NB4 (cell line): ENCODE results near the gene KCNAB1.

Source experiments
- TF ChIP-seq, protein P1 (sequence below): IDR thresholded peaks from one replicate; pipeline ENCODE4 v1.5.1; 2012; ENCODE audit warnings: low read depth, low read length
- TF ChIP-seq, protein P2 (sequence below): IDR thresholded peaks from 2 replicates; pipeline ENCODE4 v1.6.1; 2011; ENCODE audit warnings: low read depth, low read length

DNA sequence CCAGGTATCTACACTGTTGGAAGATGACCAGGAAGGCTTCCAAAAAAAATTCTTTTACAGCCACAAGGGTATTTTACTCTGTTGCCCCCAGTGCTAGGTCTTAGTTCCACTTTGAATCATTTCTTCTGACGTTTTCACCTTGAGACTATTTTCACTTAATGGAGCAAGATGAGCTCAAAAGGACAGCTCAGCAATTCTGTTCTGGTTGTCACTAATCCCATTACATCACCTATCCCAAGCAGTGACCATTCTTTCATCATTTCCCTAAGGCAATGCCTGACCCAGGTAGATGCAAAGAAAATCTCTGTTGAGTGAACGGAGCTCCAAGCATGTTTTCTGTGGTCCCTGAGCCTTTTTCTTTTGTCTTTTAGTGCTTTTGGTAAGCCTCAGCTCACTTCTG, 210.0 kb downstream of the KCNAB1 start:
- TF ChIP-seq, protein P1, sequence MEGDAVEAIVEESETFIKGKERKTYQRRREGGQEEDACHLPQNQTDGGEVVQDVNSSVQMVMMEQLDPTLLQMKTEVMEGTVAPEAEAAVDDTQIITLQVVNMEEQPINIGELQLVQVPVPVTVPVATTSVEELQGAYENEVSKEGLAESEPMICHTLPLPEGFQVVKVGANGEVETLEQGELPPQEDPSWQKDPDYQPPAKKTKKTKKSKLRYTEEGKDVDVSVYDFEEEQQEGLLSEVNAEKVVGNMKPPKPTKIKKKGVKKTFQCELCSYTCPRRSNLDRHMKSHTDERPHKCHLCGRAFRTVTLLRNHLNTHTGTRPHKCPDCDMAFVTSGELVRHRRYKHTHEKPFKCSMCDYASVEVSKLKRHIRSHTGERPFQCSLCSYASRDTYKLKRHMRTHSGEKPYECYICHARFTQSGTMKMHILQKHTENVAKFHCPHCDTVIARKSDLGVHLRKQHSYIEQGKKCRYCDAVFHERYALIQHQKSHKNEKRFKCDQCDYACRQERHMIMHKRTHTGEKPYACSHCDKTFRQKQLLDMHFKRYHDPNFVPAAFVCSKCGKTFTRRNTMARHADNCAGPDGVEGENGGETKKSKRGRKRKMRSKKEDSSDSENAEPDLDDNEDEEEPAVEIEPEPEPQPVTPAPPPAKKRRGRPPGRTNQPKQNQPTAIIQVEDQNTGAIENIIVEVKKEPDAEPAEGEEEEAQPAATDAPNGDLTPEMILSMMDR: no peak
- TF ChIP-seq, protein P2, sequence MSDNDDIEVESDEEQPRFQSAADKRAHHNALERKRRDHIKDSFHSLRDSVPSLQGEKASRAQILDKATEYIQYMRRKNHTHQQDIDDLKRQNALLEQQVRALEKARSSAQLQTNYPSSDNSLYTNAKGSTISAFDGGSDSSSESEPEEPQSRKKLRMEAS: no peak
